GM23248 (cell line): ENCODE data around the gene HCN1.

ENCODE experiments used
- EZH2 ChIP-seq: fragments of 200-600 bp; sonication (generic); IDR thresholded peaks from 2 replicates; pipeline ENCODE4 v1.6.1; 2018; ENCODE audit warnings: antibody characterized with exemption, mild to moderate bottlenecking; ENCODE audit not compliant: insufficient read depth, poor library complexity, severe bottlenecking
- EZH2phosphoT487 ChIP-seq: fragments of 200-600 bp; sonication (generic); IDR thresholded peaks from 2 replicates; pipeline ENCODE4 v1.6.1; 2018; ENCODE audit warnings: antibody characterized with exemption, moderate library complexity, mild to moderate bottlenecking, low read depth; ENCODE audit not compliant: insufficient read depth

DNA sequence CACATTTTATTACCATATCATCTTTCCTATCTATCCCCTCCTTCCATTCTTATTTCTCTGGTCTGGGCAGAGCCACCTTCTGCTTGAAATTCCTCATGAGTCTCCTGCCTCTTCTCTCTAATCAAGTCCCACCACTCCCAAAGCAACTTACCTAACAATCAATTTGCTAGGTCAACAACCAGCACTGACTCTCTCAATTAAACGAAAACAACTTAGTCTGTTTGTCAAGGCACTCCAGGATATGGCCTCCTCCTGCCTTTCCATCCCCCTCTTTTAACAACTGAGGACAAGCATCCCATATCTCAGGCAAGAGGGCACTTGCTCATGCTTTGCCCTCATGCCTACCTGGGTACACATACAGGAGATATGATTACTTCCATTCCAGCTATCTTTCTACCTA, 47.4 kb downstream of the HCN1 start:
- no peak for TF ChIP-seq EZH2
- no peak for TF ChIP-seq EZH2phosphoT487
